Sigmoid colon (tissue), 4 donors: ENCODE measurements around the gene TPTE2.

ENCODE experiments used
- CTCF ChIP-seq, 4 experiments: fragments of 450-650 bp in 3 of 4; fragments of 200-600 bp in 1 of 4; IDR thresholded peaks; one replicate each; pipeline ENCODE4 v1.5.1; 2016 to 2019; ENCODE audit warnings: antibody characterized with exemption in 4 of 4, mild to moderate bottlenecking in 3 of 4, moderate library complexity in 2 of 4
- POLR2A ChIP-seq, 2 donors: fragments of 450-650 bp; IDR thresholded peaks; one replicate each; pipeline ENCODE4 v1.6.1; 2016; ENCODE audit warnings: antibody characterized with exemption in 2 of 2, mild to moderate bottlenecking in 2 of 2, moderate library complexity in 2 of 2
- POLR2AphosphoS5 ChIP-seq, 4 donors: sonication (generic); formaldehyde crosslinking; IDR thresholded peaks; one replicate each; pipeline ENCODE4 v1.6.1; 2017; ENCODE audit warnings: antibody characterized with exemption in 4 of 4

- TF ChIP-seq POLR2AphosphoS5 (IDR thresholded peaks at IDR 0.05) = no peak
- TF ChIP-seq POLR2A (IDR thresholded peaks at IDR 0.05) = no peak
- no peak for TF ChIP-seq CTCF (IDR thresholded peaks at IDR 0.05)
Measured at GRCh38 chr13:19607523-19608078, 46.3 kb upstream of the TPTE2 start.
